Activated CD4-positive, alpha-beta memory T cell treated with anti-CD3 and anti-CD28 coated beads, Interleukin-2, amount 10 ng/mL, durations not matched to agents 7 days and 5 days (primary cell): ENCODE data around the gene RPL27A. TPM values are rescaled to one million over a fixed set of nuclear protein-coding genes. Genes with fewer than 3 reads are reported as not detected.
"Not testable (repeated sequence)": the region's sequence is repeated elsewhere in the genome, so short reads cannot be mapped to it uniquely, and the experiment has no call there.

Experiments
- CTCF ChIA-PET: fragments of 350-600 bp; sonication (Branson Sonifier 250); formaldehyde crosslinking; loops from one replicate; lab custom pipeline; 2021; ENCODE audit warnings: antibody characterized with exemption, inconsistent platforms; lab: Charles Lee
- POLR2A ChIA-PET: fragments of 350-600 bp; sonication (Branson Sonifier 250); formaldehyde crosslinking; loops from one replicate; lab custom pipeline; 2021; ENCODE audit warnings: antibody characterized with exemption; lab: Charles Lee
- DNase-seq: peaks from one replicate; pipeline ENCODE4 v3.0.0-alpha.2; 2020
- H3K27ac Mint-ChIP-seq: one replicate; pipeline ENCODE4 v1.8.0; 2021; ENCODE audit warnings: mild to moderate bottlenecking, mixed read lengths
- H3K27me3 Mint-ChIP-seq: one replicate; pipeline ENCODE4 v1.8.0; 2021; ENCODE audit warnings: mixed read lengths
- H3K36me3 Mint-ChIP-seq: one replicate; pipeline ENCODE4 v1.8.0; 2021; ENCODE audit warnings: low read depth, mixed read lengths
- H3K4me1 Mint-ChIP-seq: one replicate; pipeline ENCODE4 v1.8.0; 2021; ENCODE audit warnings: mixed read lengths
- H3K4me3 Mint-ChIP-seq: one replicate; pipeline ENCODE4 v1.8.0; 2021; ENCODE audit warnings: mild to moderate bottlenecking, mixed read lengths
- H3K9me3 Mint-ChIP-seq: one replicate; pipeline ENCODE4 v1.8.0; 2021; ENCODE audit warnings: mixed read lengths
- total RNA-seq, 2 experiments: library from RNA; stranded (reverse); gene quantifications; one replicate each; pipeline ENCODE4 v1.2.3, GENCODE V29; 2021

The RPL27A gene
- total RNA-seq, 2 experiments from 2014 or later, result 817 to 856 TPM

DNA sequence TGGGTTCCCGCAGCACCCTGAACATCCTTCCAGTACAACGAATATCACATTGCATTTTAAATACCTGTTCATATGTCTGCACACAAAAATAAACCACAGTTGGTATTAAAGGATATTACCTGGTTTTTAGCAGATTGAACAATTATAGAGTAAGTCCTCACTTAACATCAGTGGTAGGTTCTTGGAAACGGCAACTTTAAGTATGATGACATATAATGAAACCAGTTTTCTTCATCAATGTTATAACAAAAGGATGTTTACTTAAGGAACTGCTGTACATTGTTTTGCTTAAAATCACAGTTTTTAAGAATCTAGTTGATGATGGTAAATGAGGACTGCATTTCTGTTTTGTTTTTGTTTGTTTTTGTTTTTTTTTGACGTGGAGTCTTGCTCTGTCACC lies 28.1 kb upstream of the RPL27A start:
- H3K27ac Mint-ChIP-seq, result peak overlapping the region; percentile 68
- POLR2A ChIA-PET, result interaction anchor here (4.6 kb wide), 1 partner anchor 28 kb away, joined by 22 read pairs; the partner anchor contains the start of genes RPL27A and TRIM66
- CTCF ChIA-PET, result no interaction called here
- H3K27me3 Mint-ChIP-seq, result no peaks in the 10 kb centered on the region
- no peak for DNase-seq
- no peaks in the 10 kb centered on the region for H3K9me3 Mint-ChIP-seq
- H3K36me3 Mint-ChIP-seq, result peaks cover 29% of the 10 kb centered on the region
- no peak overlapping the region for H3K4me3 Mint-ChIP-seq
- peaks cover 23% of the 10 kb centered on the region for H3K4me1 Mint-ChIP-seq

DNA sequence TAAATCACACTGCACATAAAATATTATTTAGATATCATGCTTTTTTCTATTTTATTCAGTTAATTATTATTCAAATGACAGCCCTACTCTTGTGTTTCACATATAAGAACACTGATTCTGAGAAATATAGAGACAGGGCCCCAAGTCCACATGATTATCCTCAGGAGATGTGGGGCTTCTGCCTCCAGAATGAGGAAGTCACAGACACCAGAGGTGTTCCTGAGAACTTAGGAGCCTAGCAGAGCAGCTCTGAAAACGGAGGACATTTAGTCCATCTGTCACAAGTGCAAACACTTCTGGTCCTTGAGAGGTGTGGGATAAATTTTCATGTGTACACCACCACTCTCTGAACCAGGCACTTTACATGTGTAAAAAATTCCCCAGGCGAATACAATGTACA lies 26.3 kb upstream of the RPL27A start:
- CTCF ChIA-PET, result no interaction called here
- DNase-seq, result no peak
- Mint-ChIP-seq H3K9me3 (no peaks in the 10 kb centered on the region), H3K4me3 (no peak overlapping the region), H3K27ac (no peak overlapping the region), H3K27me3 (no peaks in the 10 kb centered on the region), H3K4me1 (peaks cover 23% of the 10 kb centered on the region), H3K36me3 (peaks cover 27% of the 10 kb centered on the region)
- POLR2A ChIA-PET, result interaction anchor here (4.6 kb wide), 1 partner anchor 26 kb away, joined by 22 read pairs; the partner anchor contains the start of genes RPL27A and TRIM66

DNA sequence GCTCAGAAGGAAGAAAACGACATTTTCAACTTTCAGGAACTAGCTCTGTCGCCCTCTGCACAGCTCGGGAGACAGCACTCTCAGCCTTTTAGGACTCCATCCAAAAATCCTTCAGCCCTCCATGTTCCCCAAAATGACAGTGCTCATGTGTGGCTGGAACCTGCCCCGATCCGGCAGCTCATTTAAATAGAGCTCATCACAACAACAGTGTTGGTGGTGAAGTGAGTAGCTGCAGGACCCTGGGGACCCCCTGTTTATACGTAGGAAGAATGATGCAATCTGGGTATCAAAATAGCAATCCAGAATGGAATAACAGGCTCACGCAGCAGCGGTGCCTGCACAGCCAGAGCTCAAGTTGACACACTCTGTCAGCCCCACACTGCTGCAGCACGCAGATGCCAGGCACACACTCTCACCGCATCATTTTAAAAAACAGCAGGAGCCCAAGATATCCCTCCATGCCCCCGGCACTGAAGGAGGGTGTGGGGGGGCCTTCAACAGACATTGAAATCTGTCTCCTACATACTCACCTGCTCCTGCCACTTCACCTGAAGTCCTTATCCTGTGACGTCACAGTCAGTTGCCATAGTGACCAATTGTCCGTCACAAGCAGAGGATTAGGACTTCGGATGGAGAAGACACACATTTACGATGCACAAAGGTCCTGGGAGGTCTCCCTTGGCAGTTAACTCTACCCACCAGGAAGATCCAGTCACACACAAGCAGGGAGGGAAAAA lies 24.1 kb upstream of the RPL27A start:
- Mint-ChIP-seq H3K27ac (no peak overlapping the region), H3K36me3 (peaks cover 16% of the 10 kb centered on the region)
- POLR2A ChIA-PET, result interaction anchor here (4.6 kb wide), 1 partner anchor 24 kb away, joined by 22 read pairs; the partner anchor contains the start of genes RPL27A and TRIM66

DNA sequence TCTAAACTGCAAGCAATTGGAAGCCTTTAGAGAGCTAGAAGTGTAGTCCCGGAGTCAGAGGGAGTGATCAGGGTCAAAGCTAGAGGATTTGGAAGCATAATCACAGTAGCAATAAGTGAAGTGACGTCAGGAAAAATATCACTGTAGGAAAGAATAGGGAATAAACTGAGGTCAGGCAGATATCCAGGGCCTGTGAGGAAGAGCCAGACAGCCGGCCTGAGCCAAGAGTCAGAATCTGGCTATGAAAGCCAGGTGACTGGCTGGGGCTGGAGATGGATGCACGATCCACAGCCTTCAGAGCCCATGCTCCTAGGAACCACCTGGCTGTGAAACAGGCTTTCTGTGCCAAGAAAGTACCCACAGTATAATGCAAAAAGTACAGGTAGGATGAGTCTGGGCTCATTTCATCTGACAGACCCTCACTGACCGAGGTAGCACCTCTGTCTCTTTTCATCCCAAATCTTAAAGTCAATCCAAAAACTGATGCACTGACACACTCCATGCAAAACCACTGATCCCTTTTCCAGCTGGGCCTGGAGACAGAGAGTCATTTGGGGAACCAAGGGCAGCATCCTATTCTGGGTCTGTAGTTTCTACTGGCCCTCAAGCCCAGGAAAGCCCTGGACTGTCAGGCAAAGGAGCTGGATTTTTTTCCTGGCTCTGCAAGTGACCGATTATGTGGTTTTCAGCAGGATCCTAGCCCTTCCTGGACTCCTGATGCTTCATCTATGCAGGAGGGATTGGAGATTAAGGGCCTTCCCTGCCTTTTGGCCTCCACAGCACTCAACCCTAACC lies 21.4 kb upstream of the RPL27A start:
- no peaks in the 10 kb centered on the region for H3K27me3 Mint-ChIP-seq
- H3K4me3 Mint-ChIP-seq, result no peak overlapping the region
- CTCF ChIA-PET, result no interaction called here
- POLR2A ChIA-PET, result interaction anchor here (0.6 to 2.0 kb wide), 3 partner anchors 12 to 22 kb away, joined by 3 to 9 read pairs (median 5); partner anchors contain the start of genes RPL27A and TRIM66
- no peaks in the 10 kb centered on the region for H3K9me3 Mint-ChIP-seq
- peaks cover 1% of the 10 kb centered on the region for H3K4me1 Mint-ChIP-seq
- no peak for DNase-seq
- no peak overlapping the region for H3K27ac Mint-ChIP-seq
- H3K36me3 Mint-ChIP-seq, result peaks cover 9% of the 10 kb centered on the region

More for the DNA sequence above, 24.1 kb upstream of the RPL27A start:
- CTCF ChIA-PET, result no interaction called here
- DNase-seq, result no peak
- no peaks in the 10 kb centered on the region for H3K9me3 Mint-ChIP-seq
- peaks cover 21% of the 10 kb centered on the region for H3K4me1 Mint-ChIP-seq
- H3K27me3 Mint-ChIP-seq, result no peaks in the 10 kb centered on the region
- H3K4me3 Mint-ChIP-seq, result no peak overlapping the region

DNA sequence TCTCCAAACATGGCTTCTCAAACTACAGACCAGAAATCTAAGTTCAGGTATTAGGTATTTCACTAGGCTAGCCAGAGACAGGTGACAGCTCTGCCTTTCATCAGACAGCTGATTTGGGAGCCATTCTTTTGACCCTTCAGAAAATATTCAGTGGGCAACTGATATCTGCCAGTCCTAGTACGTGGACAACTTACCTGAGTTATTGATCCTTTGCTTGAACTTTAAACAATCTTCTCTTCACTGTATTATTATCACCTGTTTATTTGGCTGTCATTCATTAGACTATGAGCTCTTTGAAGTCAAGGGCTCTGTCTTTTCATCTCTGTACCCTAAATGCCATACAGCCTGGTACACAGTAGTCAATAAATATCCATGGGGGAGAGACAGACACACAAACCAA lies 17.4 kb upstream of the RPL27A start:
- H3K4me1 Mint-ChIP-seq, result no peaks in the 10 kb centered on the region
- ChIA-PET CTCF (no interaction called here), POLR2A (interaction anchor here (1.7 kb wide), 1 partner anchor 17 kb away, joined by 5 read pairs; no protein-coding TSS in a partner anchor)
- H3K27me3 Mint-ChIP-seq, result no peaks in the 10 kb centered on the region
- no peak overlapping the region for H3K4me3 Mint-ChIP-seq
- peaks cover 20% of the 10 kb centered on the region for H3K36me3 Mint-ChIP-seq
- H3K27ac Mint-ChIP-seq, result no peak overlapping the region
- DNase-seq, result no peak
- H3K9me3 Mint-ChIP-seq, result no peaks in the 10 kb centered on the region

DNA sequence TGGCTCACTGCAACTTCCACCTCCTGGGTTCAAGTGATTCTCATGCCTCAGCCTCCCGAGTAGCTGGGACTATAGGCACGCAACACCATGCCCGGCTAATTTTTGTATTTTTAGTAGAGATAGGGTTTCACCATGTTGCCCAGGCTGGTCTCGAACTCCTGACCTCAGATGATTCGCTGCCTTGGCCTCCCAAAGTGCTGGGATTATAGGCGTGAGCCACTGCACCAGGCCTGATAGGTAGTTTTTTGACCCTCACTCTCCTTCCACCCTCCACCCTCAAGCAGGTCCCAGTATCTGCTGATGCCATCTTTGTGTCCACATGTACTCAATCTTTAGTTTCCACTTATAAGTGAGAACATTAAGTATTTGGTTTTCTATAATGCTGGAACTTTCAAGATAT lies 12.5 kb upstream of the RPL27A start:
- H3K9me3 Mint-ChIP-seq, H3K27me3 Mint-ChIP-seq, H3K4me3 Mint-ChIP-seq, DNase-seq, CTCF ChIA-PET, H3K27ac Mint-ChIP-seq: not testable (repeated sequence)
- Mint-ChIP-seq H3K4me1 (peaks cover 13% of the 10 kb centered on the region), H3K36me3 (peaks cover 40% of the 10 kb centered on the region)
- POLR2A ChIA-PET, result interaction anchor here (4.9 kb wide), 1 partner anchor 13 kb away, joined by 55 read pairs; the partner anchor contains the start of genes RPL27A and TRIM66

DNA sequence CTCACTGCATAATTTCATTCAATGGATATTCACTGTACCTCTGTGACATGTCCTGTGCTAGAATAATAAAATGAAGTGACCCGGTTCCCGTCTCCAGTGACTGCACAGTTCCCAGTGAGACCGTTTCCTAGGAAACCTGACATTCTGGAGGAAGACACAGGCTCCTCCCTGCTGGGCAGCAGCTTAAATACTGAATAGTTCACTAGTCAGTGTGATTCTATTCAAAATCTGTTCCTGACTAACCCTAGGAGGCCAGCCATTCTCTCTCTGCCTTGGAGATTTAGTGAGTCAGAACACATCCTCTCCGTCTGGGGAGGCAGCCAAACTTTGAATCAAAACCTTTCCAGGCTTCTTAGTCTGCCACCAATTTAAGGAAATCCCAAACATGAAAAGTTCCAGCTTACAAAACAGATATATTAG lies 11.4 kb upstream of the RPL27A start:
- H3K4me3 Mint-ChIP-seq, result no peak overlapping the region
- H3K27me3 Mint-ChIP-seq, result no peaks in the 10 kb centered on the region
- H3K4me1 Mint-ChIP-seq, result peaks cover 13% of the 10 kb centered on the region
- H3K9me3 Mint-ChIP-seq, result no peaks in the 10 kb centered on the region
- H3K27ac Mint-ChIP-seq, result no peak overlapping the region
- DNase-seq, result no peak
- ChIA-PET POLR2A (interaction anchor here (4.9 kb wide), 1 partner anchor 12 kb away, joined by 55 read pairs; the partner anchor contains the start of genes RPL27A and TRIM66), CTCF (interaction anchor here (1.2 kb wide), 1 partner anchor 9 kb away, joined by 4 read pairs; no protein-coding TSS in a partner anchor)
- peaks cover 38% of the 10 kb centered on the region for H3K36me3 Mint-ChIP-seq

DNA sequence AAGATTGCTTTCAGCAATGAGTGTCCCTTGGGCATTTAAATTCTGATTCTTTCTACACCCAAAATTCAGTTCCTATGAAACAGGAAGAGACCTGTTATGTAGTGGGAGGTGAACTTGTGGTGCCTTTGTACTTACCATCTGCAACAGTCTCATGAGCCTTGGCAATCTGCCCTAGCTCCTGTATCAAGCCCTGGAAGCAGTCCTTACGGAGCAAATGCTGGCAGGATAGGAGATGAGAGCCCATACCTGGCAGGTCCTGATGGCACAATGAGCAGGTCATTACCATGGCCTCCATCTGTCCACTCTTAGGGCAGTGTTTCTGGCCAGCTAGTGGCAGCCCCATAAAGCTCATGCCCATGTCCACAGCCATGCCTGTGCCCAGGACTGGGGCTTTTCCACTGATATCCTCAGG lies 10.9 kb upstream of the RPL27A start:
- DNase-seq, result no peak
- Mint-ChIP-seq H3K27ac (no peak overlapping the region), H3K4me1 (peaks cover 13% of the 10 kb centered on the region), H3K4me3 (no peak overlapping the region), H3K9me3 (no peaks in the 10 kb centered on the region), H3K27me3 (no peaks in the 10 kb centered on the region), H3K36me3 (peaks cover 34% of the 10 kb centered on the region)
- ChIA-PET CTCF (interaction anchor here (1.2 kb wide), 1 partner anchor 9 kb away, joined by 4 read pairs; no protein-coding TSS in a partner anchor), POLR2A (interaction anchor here (4.9 kb wide), 1 partner anchor 11 kb away, joined by 55 read pairs; the partner anchor contains the start of genes RPL27A and TRIM66)

DNA sequence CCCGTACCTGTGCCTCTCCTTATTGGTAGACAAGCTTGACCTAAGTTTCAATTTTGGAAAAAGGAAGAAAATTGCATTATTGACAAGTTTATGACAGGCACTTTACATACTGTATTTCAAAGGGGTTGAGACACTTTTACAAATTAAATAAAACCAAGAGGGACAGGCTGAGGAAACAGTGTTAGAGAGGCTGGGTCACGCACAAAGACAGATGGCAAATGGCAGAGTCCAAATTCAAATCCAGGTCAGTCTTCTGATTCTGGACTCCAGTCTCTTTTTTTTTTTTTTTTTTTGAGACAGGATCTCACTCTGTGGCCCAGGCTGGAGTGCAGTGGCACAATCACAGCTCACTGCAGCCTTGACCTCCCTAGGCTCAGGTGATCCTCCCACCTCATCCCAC lies 10.2 kb upstream of the RPL27A start:
- H3K9me3 Mint-ChIP-seq, result no peaks in the 10 kb centered on the region
- ChIA-PET CTCF (interaction anchor here (0.5 to 1.2 kb wide), 3 partner anchors 10 to 641 kb away, joined by 3 to 4 read pairs (median 4); no protein-coding TSS in a partner anchor), POLR2A (interaction anchor here (1.3 to 4.9 kb wide), 2 partner anchors 11 to 45 kb away, joined by 3 to 55 read pairs; partner anchors contain the start of genes RPL27A and TRIM66)
- no peaks in the 10 kb centered on the region for H3K27me3 Mint-ChIP-seq
- no peak for DNase-seq
- peaks cover 29% of the 10 kb centered on the region for H3K36me3 Mint-ChIP-seq
- peaks cover 13% of the 10 kb centered on the region for H3K4me1 Mint-ChIP-seq
- no peak overlapping the region for H3K4me3 Mint-ChIP-seq
- H3K27ac Mint-ChIP-seq, result no peak overlapping the region

DNA sequence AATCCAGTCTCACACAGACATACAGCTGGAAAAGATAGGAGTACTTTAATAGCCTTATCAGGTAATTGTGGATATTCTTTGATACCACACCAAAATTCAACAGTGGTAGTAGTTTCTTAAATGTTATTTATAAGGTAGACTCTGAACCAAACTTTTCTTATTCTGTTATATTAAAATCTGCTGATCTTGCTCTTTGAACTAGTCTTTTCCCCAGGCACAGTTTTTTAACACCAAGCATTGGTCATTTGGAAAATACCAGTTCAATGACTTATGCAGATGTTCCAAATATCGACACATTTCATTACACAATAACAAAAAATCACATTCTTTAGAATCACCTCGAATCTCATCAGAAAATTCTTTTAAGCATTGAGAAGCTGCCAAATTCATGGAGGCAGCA lies 7.7 kb upstream of the RPL27A start:
- DNase-seq, result no peak
- ChIA-PET POLR2A (interaction anchor here (4.9 kb wide), 1 partner anchor 8 kb away, joined by 55 read pairs; the partner anchor contains the start of genes RPL27A and TRIM66), CTCF (no interaction called here)
- H3K36me3 Mint-ChIP-seq, result peaks cover 36% of the 10 kb centered on the region
- no peak overlapping the region for H3K4me3 Mint-ChIP-seq
- no peaks in the 10 kb centered on the region for H3K27me3 Mint-ChIP-seq
- H3K27ac Mint-ChIP-seq, result no peak overlapping the region
- H3K9me3 Mint-ChIP-seq, result no peaks in the 10 kb centered on the region
- H3K4me1 Mint-ChIP-seq, result peaks cover 14% of the 10 kb centered on the region

DNA sequence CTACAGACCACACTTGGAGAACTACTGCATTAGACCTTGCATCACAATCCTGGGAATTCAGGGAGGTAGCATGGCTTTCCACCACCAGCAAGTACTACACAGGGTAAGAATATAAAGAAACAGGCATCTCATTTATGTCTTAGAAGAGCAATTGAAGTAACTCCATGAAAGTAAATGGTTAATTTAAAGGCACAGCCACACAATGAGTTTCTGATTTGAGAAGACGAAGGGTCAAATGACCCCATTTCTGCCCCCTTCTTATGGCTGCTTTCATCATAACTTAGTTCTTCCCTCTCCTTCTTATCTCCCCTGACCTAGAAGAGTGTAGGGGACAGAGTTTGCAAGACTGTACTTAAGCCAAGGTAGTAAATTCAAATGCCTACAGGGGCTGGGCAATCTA lies 6.1 kb upstream of the RPL27A start:
- H3K4me1 Mint-ChIP-seq, result peaks cover 26% of the 10 kb centered on the region
- no peak for DNase-seq
- H3K4me3 Mint-ChIP-seq, result no peak overlapping the region
- POLR2A ChIA-PET, result no interaction called here
- no peaks in the 10 kb centered on the region for H3K9me3 Mint-ChIP-seq
- no peak overlapping the region for H3K27ac Mint-ChIP-seq
- CTCF ChIA-PET, result no interaction called here
- H3K36me3 Mint-ChIP-seq, result peaks cover 38% of the 10 kb centered on the region
- no peaks in the 10 kb centered on the region for H3K27me3 Mint-ChIP-seq

DNA sequence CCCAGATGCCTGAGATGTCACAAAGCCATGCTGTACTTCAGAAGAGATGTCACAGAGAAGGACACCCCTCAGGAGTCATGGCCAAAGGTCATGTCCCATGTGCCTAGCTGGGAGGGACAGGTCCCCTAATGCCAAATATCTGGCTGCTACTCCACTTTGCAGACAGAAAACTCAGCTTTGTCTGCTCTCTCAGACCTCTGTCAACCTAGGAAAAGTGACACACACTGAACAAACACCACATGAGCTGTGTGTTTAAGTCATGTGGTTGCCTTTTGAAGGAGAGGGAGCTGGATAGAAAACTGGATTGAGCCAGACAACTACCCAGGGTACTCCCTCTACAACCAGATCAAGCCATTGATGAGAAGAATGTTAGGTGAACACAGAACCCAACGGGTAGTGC lies 3.6 kb upstream of the RPL27A start:
- CTCF ChIA-PET, result no interaction called here
- no peak overlapping the region for H3K4me3 Mint-ChIP-seq
- POLR2A ChIA-PET, result interaction anchor here (1.9 kb wide), 1 partner anchor 10 kb away, joined by 15 read pairs; no protein-coding TSS in a partner anchor
- H3K9me3 Mint-ChIP-seq, result no peaks in the 10 kb centered on the region
- no peak for DNase-seq
- H3K27me3 Mint-ChIP-seq, result no peaks in the 10 kb centered on the region
- H3K36me3 Mint-ChIP-seq, result peaks cover 37% of the 10 kb centered on the region
- H3K4me1 Mint-ChIP-seq, result peaks cover 18% of the 10 kb centered on the region
- no peak overlapping the region for H3K27ac Mint-ChIP-seq
